Upper lobe of left lung (tissue), 4 donors: ENCODE measurements around the gene PDZK1IP1.

Source experiments
- EP300 ChIP-seq, 4 donors: sonication (generic); formaldehyde crosslinking; IDR thresholded peaks; one replicate each; pipeline ENCODE4 v1.5.1; 2017; ENCODE audit warnings: antibody characterized with exemption in 4 of 4, control low read depth in 2 of 4
- POLR2A ChIP-seq, 4 donors: fragments of 450-650 bp; IDR thresholded peaks; one replicate each; pipeline ENCODE4 v1.5.1; 2016 to 2017; ENCODE audit warnings: antibody characterized with exemption in 4 of 4, mild to moderate bottlenecking in 2 of 4
- POLR2AphosphoS5 ChIP-seq, 2 donors: sonication (generic); formaldehyde crosslinking; IDR thresholded peaks; one replicate each; pipeline ENCODE4 v1.5.1; 2017; ENCODE audit warnings: antibody characterized with exemption in 2 of 2
- TF ChIP-seq, protein P1 (sequence below), 6 experiments: fragments of 450-650 bp in 4 of 6; fragments of 200-600 bp in 2 of 6; sonication (generic) in 2 of 6; IDR thresholded peaks; one replicate each; pipeline ENCODE4 v1.5.1; 2016 to 2019; ENCODE audit warnings: antibody characterized with exemption in 6 of 6

DNA sequence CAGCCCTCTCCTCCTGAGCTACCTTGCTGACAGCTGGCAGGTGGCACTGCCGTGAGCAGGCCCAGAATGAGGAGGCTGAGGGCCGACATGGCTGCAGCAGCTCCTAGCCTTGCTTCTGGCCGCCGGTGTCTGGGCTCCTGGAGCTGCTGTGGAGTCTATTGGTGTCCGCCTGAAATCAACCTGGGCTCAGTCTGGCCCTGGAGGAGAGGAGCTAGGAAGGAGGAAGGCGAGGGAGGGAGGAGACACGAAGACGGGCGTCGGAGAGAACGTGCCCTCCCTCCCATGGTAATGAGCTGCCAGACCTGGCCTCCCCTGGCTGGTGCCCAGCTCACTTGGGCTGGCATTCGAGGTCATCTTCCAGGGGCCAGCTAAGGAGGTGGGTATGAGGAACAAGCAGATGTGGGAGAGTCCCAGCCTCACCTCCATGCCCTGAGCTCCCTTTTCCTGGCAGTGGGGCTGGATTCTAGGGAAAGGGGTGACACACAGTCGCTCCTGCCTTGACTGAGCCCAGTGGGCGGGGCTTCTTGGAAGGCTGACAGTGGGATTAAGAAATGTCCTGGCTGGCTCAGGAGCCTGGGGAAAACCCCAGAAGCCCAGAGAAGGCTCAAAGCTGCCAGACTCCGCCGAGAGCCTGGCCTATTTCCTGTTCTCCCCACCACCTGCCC is at the start of gene PDZK1IP1:
- TF ChIP-seq, protein P1, sequence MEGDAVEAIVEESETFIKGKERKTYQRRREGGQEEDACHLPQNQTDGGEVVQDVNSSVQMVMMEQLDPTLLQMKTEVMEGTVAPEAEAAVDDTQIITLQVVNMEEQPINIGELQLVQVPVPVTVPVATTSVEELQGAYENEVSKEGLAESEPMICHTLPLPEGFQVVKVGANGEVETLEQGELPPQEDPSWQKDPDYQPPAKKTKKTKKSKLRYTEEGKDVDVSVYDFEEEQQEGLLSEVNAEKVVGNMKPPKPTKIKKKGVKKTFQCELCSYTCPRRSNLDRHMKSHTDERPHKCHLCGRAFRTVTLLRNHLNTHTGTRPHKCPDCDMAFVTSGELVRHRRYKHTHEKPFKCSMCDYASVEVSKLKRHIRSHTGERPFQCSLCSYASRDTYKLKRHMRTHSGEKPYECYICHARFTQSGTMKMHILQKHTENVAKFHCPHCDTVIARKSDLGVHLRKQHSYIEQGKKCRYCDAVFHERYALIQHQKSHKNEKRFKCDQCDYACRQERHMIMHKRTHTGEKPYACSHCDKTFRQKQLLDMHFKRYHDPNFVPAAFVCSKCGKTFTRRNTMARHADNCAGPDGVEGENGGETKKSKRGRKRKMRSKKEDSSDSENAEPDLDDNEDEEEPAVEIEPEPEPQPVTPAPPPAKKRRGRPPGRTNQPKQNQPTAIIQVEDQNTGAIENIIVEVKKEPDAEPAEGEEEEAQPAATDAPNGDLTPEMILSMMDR (IDR thresholded peaks at IDR 0.05): no peak
- peak; percentile 44 to 64 for TF ChIP-seq POLR2AphosphoS5 (IDR thresholded peaks at IDR 0.05)
- peak in 2 of 4 donors; percentile 44 to 63 for TF ChIP-seq POLR2A (IDR thresholded peaks at IDR 0.05)
- TF ChIP-seq EP300 (IDR thresholded peaks at IDR 0.05): peak in 1 of 4 donors; percentile 60
